ENCODE measurements around the gene CTRB1. TPM values are rescaled to one million over a fixed set of nuclear protein-coding genes. Genes with fewer than 3 reads are reported as not detected.

CTRB1 gene
- total and polyA plus RNA-seq, 2 of the 8 experiments (the other 6 are each of a cell fraction or from before 2014, with no cell fraction given) = not detected

DNA sequence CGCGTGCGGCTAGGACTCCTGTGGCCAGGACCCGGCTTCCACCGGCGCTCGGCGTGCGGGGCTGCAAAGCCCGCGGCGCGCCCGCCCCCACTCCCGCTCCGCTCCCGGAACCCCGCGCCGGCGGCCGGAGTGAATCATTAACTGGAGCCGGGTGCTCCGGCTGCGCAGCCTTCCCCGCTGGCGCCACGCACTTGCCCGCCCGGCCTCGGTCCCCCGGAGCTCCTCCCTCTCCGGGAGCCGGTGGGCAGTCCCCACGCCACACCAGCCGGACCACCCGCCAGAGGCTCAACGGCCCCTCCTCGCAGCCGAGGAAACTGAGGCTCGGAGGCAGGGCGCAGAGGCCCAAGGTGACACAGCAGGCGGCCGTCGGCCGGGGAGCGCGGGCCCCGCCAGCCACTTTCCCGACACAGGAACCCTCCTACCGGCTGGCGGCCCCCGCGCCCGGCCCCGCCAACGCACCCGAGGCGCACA is 32.1 kb downstream of the CTRB1 start:
- Histone ChIP-seq H3K4ac (replicated peaks; ENCODE audit: insufficient read length, low read depth, low read length) (peak overlapping the region; percentile 75), H3K79me1 (ENCODE audit: low read depth, low read length) (peaks cover 43% of the 10 kb centered on the region), H3K56ac (replicated peaks; ENCODE audit: insufficient read length, low read depth, low read length) (peak overlapping the region; percentile 33), H4K8ac (ENCODE audit: extremely low read depth, insufficient read depth, low read length) (peak overlapping the region; percentile 7), H3K4me1 (replicated peaks in 1 of 4; ENCODE audit: control insufficient read depth in 3 of 4, insufficient read depth in 4 of 4, low read length in 3 of 4) (peaks cover 13 to 73% (median 62%) of the 10 kb centered on the region in 4 experiments), H4K91ac (replicated peaks; ENCODE audit: insufficient read length, low read length) (no peak overlapping the region), H2BK20ac (ENCODE audit: low read length) (no peak overlapping the region), H3K27ac (ENCODE audit: low read depth, low read length) (peak overlapping the region; percentile 49; the same call in 1 of the 2 replicates), H3K14ac (ENCODE audit: insufficient read length) (no peak overlapping the region), H2AK5ac (ENCODE audit: low read depth, low read length) (no peak overlapping the region), H3K23ac (ENCODE audit: insufficient read length) (no peak overlapping the region), H2BK12ac (ENCODE audit: low read depth, low read length) (no peak overlapping the region), H3K4me2 (ENCODE audit: insufficient read depth in 1 of 2, low read depth in 2 of 2, low read length in 2 of 2) (peak overlapping the region; percentile 76 to 96), H2BK5ac (ENCODE audit: low read depth, low read length) (no peak overlapping the region), H3K9ac (replicated peaks in 1 of 4; ENCODE audit: extremely low read depth in 1 of 4, low read depth in 3 of 4, low read length in 3 of 4) (peak overlapping the region; percentile 59 to 91 (median 73); a peak in 6 of 7 replicates), H3K23me2 (ENCODE audit: low read depth, low read length) (peaks cover 14% of the 10 kb centered on the region; the same call in 1 of the 2 replicates), H2BK15ac (ENCODE audit: low read length) (no peak overlapping the region), H3K9me3 (ENCODE audit: insufficient read depth in 2 of 2, low read depth in 1 of 2, low read length in 1 of 2) (no peaks in the 10 kb centered on the region), H2BK120ac (replicated peaks; ENCODE audit: low read depth, low read length) (no peak overlapping the region), H4K5ac (ENCODE audit: insufficient read length, low read depth, low read length) (no peak overlapping the region), H3K4me3 (ENCODE audit: extremely low read depth in 1 of 4, insufficient read depth in 2 of 4, low read depth in 3 of 4, low read length in 4 of 4) (peak overlapping the region; percentile 64 to 87 (median 68)), H3K18ac (ENCODE audit: extremely low read depth, low read length) (peak overlapping the region; percentile 71), H3K79me2 (ENCODE audit: control insufficient read depth in 1 of 2, insufficient read depth in 2 of 2, low read length in 2 of 2) (peaks cover 27 to 81% of the 10 kb centered on the region in 2 experiments), H4K20me1 (replicated peaks in 1 of 2; ENCODE audit: control insufficient read depth in 1 of 2, insufficient read depth in 2 of 2, low read length in 2 of 2) (peaks cover 38 to 41% of the 10 kb centered on the region in 2 experiments), H3K36me3 (ENCODE audit: control insufficient read depth in 2 of 4, insufficient read depth in 4 of 4, low read length in 3 of 4) (no peaks in the 10 kb centered on the region), H3K27me3 (replicated peaks in 1 of 4; ENCODE audit: control insufficient read depth in 3 of 4, extremely low read depth in 1 of 4, insufficient read depth in 3 of 4, low read length in 3 of 4) (no peaks in the 10 kb centered on the region; a peak in 1 of 7 replicates), H2AFZ (ENCODE audit: low read length) (no peak overlapping the region)
- FAIRE-seq (no peak), DNase-seq (ENCODE audit: low read depth in 1 of 2, low spot score in 2 of 2) (no peak)
- WGBS, 2 experiments (ENCODE audit: extremely low coverage in 1 of 2, insufficient coverage in 1 of 2, insufficient read length in 1 of 2, insufficient replicate concordance in 2 of 2, low coverage in 1 of 2, low lambda C conversion rate in 2 of 2, missing lambda C conversion rate in 1 of 2) = 2% methylated on average over 34 of the region's 59 CpGs; no CpG with 5 or more reads in 1 of the 2 experiments
- CTCF ChIA-PET (ENCODE audit: partially characterized antibody) = interaction anchor here (1.0 to 15.7 kb wide), 7 partner anchors 15 to 134 kb away, joined by 3 to 236 read pairs (median 4); no protein-coding TSS in a partner anchor
- POLR2A ChIA-PET (ENCODE audit: partially characterized antibody) = interaction anchor here (0.9 to 16.2 kb wide), 8 partner anchors 14 to 317 kb away, joined by 3 to 375 read pairs (median 4); no protein-coding TSS in a partner anchor
- TF ChIP-seq KDM4A (IDR thresholded peaks at IDR 0.05; ENCODE audit: low read depth, low read length, severe bottlenecking) (peak; percentile 58), SUZ12 (IDR thresholded peaks at IDR 0.05; ENCODE audit: low read length) (no peak)
